Measurements from ENCODE around the gene ERVV-1.
"Not testable (repeated sequence)": the region's sequence is repeated elsewhere in the genome, so short reads cannot be mapped to it uniquely, and the experiment has no call there.

Gene ERVV-1

GRCh38 chr19:53015730-53016129 lies 2.0 kb downstream of the ERVV-1 start:
- in situ Hi-C loops (cut with MboI; ENCODE audit: low sequenced_read_pairs) = no loop called here

DNA sequence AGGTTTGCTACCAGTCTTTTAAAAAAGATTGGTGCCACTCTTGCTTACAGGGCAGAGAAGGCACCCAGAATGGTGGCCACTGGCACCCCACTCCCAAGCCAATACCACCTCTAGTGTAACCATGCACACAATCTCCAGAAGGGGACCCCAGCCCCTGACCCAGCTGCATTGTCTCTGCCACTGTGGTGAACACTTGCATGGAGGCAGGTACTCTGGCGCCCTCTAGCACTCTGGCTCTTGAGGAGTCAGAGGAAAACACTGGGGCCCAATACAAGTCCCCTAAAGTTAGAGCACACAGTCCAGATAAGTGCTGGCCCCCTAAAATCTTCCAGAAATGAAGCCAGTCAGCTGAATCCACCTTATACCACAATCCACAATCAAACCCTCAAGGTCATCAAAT lies 6.0 kb downstream of the ERVV-1 start:
- in situ Hi-C loops (cut with MboI; ENCODE audit: low sequenced_read_pairs) = no loop called here

GRCh38 chr19:53028306-53028705 lies 14.6 kb downstream of the ERVV-1 start:
- in situ Hi-C loops (cut with MboI; ENCODE audit: low sequenced_read_pairs) = not testable (repeated sequence)

- in situ Hi-C loops (cut with MboI; ENCODE audit: low sequenced_read_pairs) = no loop called here
Measured at GRCh38 chr19:53034054-53034453, 20.3 kb downstream of the ERVV-1 start.

DNA sequence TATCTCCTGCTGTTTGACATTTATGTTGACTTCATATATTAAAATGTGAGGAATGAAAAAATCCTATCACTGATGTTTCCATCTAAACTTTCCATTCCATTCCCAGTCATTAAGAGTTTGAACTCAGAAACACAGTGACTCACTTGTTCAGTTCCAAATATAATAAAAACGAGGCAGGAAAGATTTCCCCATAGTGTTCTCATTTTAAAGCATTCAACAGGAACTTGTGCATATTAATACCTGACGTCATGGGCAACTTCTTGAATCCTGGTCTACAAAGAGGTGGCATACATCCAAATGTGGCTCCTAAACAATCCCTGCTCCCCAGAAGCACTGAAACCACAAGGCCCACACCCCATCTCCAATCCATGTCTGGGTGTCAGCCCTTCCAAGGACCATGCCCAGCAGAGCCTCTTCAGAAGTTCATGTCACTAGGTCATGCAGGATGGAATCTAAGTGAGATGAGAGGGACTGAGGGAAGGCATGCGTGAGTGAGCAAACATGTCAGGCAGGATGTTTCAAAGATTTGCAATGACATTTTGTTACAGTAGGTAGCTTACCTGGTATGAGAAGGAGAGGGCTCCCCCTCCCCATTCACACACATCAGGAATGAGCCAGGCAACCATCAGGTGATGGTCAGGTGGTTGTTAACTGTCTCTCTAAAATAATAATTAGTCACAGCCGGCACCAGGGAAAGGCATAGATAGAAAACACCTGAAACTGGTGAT lies 21.4 kb downstream of the ERVV-1 start:
- in situ Hi-C loops (cut with MboI; ENCODE audit: low sequenced_read_pairs) = no loop called here

DNA sequence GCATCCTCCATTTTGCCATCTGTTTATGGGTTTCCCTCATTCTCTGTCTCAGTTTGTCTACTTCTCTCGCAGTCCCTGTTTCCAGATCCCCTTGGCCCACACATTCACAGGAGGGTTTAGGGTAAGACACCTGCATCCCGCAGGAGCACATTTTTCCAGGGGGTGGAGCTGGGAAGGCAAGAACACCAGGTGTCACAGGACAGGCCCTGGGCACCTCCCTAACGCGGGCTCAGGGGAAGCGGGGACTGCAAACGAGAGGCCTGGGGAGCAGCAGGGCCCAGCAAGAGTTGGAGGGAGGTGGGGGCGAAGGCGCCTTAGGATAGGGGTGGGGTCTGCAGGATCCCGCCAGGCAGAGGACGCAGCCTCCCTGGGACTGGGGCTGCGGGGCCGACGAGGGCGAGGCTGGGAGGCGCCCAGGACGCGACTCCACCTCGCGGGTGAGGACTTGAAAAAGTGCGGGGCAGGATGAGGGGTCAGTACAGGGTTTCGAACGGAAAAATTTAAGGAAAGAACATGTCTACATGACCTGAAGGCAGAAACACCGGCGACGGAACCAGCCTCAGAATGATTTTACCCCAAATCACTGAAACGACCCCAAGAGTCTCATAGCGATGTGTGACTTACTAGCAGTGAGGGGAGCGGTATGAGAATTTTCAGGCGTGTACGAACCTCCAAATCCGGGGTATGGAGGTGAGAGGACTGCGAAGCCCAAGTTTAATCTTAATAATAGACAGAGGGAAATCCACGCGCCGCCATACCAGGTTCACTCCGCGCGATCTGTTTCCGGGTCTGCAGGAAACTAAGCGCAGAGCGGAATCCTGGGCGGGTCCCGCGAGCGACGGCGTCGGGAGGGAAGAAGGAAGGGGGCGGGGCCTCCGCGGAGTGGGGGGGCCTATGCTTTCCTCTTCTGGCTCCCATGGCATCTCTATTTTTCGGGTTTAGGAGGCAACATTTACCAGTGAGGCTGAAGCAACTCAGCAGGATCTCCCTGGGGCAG lies 23.7 kb downstream of the ERVV-1 start:
- in situ Hi-C loops (cut with MboI; ENCODE audit: low sequenced_read_pairs) = no loop called here

DNA sequence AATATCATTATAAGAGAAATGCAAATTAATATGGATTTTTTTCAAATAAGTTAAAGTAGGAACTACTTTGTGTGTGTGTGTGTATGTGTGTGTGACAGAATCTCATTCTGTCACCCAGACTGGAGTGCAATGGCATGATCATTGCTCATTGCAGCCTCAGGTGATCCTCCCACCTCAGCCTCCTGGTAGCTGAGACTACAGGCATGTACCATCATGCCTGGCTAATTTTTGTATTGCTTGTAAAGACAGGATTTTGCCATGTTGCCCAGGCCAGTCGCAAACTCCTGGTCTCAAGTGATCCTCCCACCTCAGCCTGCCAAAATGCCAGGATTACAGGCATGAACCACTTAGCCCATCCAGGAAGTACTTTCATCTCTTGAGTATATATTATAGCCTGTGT lies 27.6 kb downstream of the ERVV-1 start:
- in situ Hi-C loops (cut with MboI; ENCODE audit: low sequenced_read_pairs) = no loop called here

- in situ Hi-C loops (cut with MboI; ENCODE audit: low sequenced_read_pairs) = no loop called here
Measured at GRCh38 chr19:53045536-53045935, 31.8 kb downstream of the ERVV-1 start.

DNA sequence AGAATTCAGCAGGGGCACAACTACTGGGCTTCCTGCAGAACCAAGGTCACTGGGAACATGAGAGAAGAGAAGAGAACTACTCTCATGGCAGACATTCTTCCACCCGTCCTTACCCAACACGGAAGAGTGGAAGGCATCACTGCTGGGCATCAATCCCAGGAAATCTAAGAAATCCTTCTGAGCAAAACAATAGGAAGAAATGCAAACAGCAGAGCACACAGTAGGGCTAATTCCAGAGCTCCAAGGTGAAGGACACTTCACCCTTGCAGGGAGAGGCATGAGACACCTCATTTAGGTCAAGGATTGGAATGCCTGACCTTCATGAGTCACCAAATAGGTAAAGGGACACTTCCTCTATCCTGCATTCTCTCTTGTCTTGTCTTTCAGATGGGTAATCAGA lies 33.7 kb downstream of the ERVV-1 start:
- in situ Hi-C loops (cut with MboI; ENCODE audit: low sequenced_read_pairs) = no loop called here

DNA sequence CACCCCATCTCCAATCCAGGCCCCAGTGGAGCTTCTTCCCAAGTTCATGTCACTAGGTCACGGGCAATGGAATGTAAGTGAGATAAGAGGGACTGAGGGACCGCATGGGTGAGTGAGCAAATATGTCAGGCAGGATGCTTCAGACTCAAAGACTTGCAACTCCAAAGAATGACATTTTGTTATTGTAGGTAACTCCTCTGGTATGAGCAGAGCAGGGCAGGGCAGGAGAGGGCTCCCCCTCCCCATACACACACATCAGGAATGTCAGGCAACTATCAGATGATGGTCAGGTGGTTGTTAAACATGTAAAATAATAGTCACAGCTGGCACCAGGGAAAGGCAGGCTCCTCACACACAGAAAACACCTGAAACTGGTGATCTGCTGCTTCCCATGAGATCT lies 41.4 kb downstream of the ERVV-1 start:
- in situ Hi-C loops (cut with MboI; ENCODE audit: low sequenced_read_pairs) = no loop called here

GRCh38 chr19:53057904-53058580 lies 44.3 kb downstream of the ERVV-1 start:
- in situ Hi-C loops (cut with MboI; ENCODE audit: low sequenced_read_pairs) = no loop called here
